GM19193 (cell line): ENCODE results near the gene NEURL1.

Experiments
- POLR2A ChIP-seq: IDR thresholded peaks from 4 replicates; pipeline ENCODE4 v1.6.1; 2011; ENCODE audit not compliant: insufficient read depth, insufficient read length; ENCODE audit errors: extremely low read depth

NEURL1 gene

GRCh38 chr10:103500481-103500880 is 7.0 kb downstream of the NEURL1 start:
- TF ChIP-seq POLR2A: no peak

DNA sequence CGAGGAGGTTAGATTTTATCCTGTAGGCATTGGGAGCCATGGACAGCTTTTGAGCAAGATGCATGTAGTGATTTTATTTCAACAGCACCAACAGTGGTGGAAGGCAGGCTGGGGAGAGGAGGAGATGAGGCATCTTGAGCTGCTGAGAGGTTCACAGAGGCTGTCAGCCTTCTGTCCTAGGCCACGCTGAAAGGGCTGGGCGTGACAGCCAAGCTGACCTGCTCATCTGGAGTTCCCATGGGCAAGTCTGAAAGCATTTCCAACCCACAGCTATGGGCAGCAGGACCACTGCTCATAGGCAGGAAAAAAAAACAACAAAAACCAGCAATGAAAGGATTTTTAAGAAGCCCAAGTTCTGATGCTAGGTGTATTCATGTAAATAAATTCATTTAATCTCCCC is 7.7 kb downstream of the NEURL1 start:
- TF ChIP-seq POLR2A: no peak

GRCh38 chr10:103502849-103503660 is 9.6 kb downstream of the NEURL1 start:
- TF ChIP-seq POLR2A: no peak

DNA sequence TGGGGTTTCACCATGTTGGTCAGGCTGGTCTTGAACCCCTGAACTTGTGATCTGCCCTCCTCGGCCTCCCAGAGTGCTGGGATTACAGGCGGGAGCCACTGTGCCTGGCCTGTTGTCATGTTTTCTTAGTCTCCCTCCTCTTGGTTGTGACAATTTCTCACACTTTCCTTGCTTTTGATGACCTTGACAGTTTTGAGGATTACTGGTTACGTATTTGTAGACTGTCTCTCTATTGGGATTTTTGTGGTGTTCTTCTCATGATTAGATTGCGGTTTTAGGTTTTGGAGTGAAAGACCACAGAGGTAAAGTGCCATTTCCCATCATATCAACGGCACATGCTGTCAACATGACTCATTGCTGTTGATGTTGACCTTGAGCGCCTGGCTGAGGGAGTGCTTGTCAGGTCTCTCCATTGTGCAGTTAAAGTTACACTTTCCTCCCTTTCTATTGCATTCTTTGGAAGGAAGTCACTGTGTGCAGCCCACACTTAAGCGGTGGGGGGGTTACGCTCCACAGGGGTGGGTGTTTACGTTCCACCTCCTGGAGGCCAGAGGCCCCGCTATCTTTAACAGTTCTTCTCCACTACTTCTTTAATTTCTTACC is 10.8 kb downstream of the NEURL1 start:
- TF ChIP-seq POLR2A: no peak

GRCh38 chr10:103506061-103506460 is 12.6 kb downstream of the NEURL1 start:
- no peak for TF ChIP-seq POLR2A

GRCh38 chr10:103507235-103508191 is 14.0 kb downstream of the NEURL1 start:
- TF ChIP-seq POLR2A: no peak

GRCh38 chr10:103510046-103510685 is 16.7 kb downstream of the NEURL1 start:
- no peak for TF ChIP-seq POLR2A

DNA sequence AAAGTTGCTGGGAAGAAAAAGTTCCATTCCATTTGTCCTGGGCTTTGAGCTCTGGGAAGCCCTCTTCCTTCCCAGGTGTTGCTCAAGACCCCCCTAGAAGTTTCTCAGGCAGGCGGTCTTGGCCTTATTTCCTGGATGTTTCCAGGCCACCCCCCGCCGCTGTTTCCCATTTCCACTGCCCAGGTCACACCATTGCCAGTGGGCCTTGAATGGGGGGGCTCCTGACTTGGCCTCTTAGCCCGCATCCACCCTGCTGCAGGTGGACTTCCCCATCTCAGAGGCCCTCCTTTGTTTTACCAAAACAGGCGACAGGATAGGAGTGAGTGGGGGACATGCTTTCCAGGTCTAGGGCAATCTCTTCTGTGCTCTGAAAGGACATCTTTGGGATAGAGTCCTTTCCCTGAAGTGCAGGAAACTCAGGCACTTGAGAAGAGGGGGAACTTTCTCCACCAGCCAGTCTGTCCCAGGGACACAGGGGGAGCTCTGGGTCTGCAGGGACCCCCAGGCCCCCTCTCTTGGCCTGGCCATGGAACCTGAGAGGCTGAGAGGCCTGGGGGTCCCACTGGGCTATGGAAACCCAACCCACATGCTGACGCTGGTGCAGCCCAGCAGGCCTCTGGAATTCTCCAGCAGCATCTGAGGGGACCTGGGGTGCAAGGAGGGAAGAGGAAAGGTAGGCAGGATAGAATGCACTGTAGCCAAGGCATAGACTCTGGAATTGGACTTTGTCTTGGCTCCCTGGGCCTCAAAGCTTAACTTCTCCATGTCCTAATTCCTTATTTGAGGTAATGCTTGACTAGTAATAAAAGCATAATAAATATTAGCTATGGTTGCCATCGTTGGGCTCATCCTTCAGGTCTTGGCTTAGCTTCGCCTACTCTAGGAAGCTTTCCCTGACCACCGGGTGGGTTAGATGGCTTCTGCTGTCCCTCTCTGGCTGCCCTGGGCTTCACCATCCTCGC is 17.6 kb downstream of the NEURL1 start:
- no peak for TF ChIP-seq POLR2A

DNA sequence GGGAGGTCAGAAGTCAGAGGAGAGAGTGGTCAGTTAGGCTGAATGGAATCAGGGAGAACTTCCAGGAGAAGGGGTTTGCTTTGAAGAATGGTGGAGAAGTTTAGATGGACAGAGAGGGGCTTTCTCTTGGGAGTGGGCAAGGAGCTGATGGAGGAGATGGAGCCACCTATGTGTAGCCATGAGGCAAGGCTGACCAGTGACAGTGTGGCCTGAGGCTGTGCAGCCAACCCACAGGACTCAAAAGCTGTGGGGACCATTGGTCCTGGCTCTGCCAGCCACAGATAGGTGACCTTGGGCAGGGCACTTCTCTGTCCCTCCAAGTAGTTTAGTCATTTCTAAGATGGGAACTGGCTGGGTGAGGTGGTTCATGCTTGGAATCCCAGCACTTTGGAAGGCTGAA is 18.7 kb downstream of the NEURL1 start:
- TF ChIP-seq POLR2A: no peak

GRCh38 chr10:103512591-103513379 is 19.3 kb downstream of the NEURL1 start:
- TF ChIP-seq POLR2A: no peak

DNA sequence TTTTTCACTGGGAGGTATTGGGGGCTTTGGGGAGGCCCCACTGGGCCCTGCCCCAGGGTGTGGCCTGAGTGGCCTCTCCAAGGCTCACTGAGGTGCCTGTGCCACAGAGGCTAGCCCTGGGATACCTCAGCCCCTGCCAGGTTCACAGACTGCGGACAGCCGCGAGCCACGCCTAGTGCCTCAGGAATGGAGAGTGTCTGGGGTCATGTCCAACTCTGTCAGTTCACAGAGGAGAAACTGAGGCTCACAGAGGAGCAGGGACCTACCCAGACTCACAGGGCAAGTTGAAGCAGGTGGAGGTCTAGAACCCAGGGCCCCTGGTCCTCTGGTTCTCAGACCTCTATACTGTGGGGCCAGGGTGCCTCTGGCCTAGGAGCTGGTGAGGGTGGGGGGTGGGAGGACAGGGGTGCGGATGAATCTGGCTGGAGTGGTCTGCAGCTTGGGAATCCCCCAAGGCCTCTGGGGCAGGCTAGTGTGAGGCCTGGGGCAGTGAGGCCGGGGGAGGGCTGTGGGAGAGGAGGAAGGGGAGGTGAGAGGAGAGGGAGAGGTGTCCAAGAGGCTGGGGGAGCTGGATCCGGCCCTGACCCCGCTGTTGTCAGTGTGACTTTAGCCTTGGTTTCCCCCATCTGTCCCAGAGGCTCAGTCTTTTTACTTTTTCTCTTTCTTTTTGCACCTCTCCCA is 20.0 kb downstream of the NEURL1 start:
- TF ChIP-seq POLR2A: no peak

DNA sequence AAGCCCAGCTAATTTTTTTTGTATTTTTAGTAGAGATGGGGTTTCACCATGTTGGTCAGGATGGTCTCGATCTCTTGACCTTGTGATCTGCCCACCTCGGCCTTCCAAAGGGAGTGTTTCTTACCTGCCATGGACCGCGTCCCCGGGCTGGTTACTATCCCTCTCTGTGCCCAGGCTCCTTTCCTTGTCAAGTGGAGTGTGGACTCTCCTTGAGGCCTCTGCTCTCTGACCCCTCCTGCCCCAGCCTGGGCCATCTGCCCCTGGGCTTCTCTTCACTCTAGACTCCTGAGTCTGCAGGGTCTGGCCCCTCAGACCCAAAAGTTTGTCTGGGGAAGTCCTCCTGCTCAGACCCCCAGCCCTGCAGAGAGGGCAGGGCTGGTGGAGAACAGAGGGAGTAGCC is 20.7 kb downstream of the NEURL1 start:
- no peak for TF ChIP-seq POLR2A
